Liver (tissue), 3 donors: ENCODE data around the gene MAN2B2.

Experiments
- FOXA1 ChIP-seq: IDR thresholded peaks from 2 replicates; pipeline ENCODE4 v1.6.1; 2016; ENCODE audit warnings: antibody characterized with exemption
- RAD21 ChIP-seq, 2 donors: IDR thresholded peaks; 2 replicates each; pipeline ENCODE4 v1.6.1; 2016; ENCODE audit warnings: antibody characterized with exemption in 2 of 2, mild to moderate bottlenecking in 2 of 2
- TF ChIP-seq, protein P1 (sequence below): fragments of 150-350 bp; IDR thresholded peaks from 2 replicates; pipeline ENCODE4 v1.5.1; 2017; ENCODE audit warnings: improper control_type of control experiment, low read depth, low read length; ENCODE audit not compliant: missing input control
- TF ChIP-seq, protein P2 (sequence below): IDR thresholded peaks from 2 replicates; pipeline ENCODE4 v1.6.1; 2016; ENCODE audit warnings: antibody characterized with exemption, mild to moderate bottlenecking
- donor health status: healthy.
- donor health status: healthy.

DNA sequence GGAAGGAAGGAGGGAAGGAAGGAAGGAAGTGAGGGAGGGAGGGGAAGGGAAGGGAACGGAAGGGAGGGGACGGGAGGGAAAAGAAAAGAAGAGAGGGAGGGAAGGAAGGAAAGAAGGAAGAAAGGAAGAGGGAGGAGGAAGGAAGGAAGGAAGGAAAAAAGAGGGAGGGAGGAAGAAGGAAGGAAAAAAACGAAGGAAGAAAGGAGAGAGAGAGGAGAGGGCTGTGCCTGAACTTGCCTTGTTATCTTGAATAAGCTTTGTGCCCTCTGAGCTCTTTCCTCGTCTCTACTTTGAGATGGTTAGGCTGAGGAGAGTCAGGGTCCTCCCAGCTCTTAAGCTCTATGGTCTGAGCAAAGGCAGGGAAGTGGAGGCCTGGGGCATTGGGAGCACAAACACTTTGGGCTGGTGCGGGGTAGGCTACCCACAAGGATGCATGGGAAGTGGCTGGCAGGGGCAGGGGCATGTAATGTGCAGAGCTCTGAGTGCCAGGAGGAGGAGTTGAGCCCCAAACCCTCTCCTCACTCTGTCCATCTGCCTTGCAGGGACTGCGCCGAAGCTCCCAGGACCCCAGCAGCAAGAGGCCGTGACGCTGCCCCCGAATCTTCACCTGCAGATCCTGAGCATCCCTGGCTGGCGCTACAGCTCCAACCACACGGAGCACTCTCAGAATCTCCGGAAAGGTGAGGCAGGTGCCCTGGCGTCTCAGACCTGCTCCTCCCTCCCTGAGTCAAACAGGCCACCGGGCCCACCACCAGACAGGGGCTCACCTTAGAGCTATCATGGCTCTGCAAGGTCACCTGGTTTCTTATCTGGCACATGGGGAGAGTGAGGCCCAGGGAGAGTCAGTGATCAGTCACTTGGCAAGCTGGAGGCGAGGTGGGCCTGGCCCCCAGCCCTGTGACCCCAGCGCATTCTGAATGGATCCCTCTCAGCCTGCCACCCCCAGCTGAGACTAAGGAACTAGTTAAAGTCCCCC, 39.0 kb downstream of the MAN2B2 start:
- TF ChIP-seq, protein P1, sequence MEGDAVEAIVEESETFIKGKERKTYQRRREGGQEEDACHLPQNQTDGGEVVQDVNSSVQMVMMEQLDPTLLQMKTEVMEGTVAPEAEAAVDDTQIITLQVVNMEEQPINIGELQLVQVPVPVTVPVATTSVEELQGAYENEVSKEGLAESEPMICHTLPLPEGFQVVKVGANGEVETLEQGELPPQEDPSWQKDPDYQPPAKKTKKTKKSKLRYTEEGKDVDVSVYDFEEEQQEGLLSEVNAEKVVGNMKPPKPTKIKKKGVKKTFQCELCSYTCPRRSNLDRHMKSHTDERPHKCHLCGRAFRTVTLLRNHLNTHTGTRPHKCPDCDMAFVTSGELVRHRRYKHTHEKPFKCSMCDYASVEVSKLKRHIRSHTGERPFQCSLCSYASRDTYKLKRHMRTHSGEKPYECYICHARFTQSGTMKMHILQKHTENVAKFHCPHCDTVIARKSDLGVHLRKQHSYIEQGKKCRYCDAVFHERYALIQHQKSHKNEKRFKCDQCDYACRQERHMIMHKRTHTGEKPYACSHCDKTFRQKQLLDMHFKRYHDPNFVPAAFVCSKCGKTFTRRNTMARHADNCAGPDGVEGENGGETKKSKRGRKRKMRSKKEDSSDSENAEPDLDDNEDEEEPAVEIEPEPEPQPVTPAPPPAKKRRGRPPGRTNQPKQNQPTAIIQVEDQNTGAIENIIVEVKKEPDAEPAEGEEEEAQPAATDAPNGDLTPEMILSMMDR = no peak
- TF ChIP-seq RAD21 (IDR thresholded peaks at IDR 0.05) (no peak), FOXA1 (no peak)
- TF ChIP-seq, protein P2, sequence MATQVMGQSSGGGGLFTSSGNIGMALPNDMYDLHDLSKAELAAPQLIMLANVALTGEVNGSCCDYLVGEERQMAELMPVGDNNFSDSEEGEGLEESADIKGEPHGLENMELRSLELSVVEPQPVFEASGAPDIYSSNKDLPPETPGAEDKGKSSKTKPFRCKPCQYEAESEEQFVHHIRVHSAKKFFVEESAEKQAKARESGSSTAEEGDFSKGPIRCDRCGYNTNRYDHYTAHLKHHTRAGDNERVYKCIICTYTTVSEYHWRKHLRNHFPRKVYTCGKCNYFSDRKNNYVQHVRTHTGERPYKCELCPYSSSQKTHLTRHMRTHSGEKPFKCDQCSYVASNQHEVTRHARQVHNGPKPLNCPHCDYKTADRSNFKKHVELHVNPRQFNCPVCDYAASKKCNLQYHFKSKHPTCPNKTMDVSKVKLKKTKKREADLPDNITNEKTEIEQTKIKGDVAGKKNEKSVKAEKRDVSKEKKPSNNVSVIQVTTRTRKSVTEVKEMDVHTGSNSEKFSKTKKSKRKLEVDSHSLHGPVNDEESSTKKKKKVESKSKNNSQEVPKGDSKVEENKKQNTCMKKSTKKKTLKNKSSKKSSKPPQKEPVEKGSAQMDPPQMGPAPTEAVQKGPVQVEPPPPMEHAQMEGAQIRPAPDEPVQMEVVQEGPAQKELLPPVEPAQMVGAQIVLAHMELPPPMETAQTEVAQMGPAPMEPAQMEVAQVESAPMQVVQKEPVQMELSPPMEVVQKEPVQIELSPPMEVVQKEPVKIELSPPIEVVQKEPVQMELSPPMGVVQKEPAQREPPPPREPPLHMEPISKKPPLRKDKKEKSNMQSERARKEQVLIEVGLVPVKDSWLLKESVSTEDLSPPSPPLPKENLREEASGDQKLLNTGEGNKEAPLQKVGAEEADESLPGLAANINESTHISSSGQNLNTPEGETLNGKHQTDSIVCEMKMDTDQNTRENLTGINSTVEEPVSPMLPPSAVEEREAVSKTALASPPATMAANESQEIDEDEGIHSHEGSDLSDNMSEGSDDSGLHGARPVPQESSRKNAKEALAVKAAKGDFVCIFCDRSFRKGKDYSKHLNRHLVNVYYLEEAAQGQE = no peak
